Measurements from ENCODE around the gene LCMT2. TPM values are rescaled to one million over a fixed set of nuclear protein-coding genes. Genes with fewer than 3 reads are reported as not detected.

LCMT2 gene
- total RNA-seq, 1 experiment from 2014 or later = 12.1 TPM

- no peaks in the 10 kb centered on the region for H3K4me1 ChIP-seq (ENCODE audit: control insufficient read depth, insufficient read depth, low read length)
- no TSS peak for BruUV-seq (replicated peaks)
- no peaks in the 10 kb centered on the region for H3K36me3 ChIP-seq (ENCODE audit: control insufficient read depth, insufficient read depth, low read length)
- no peaks in the 10 kb centered on the region for H3K9me3 ChIP-seq (ENCODE audit: control insufficient read depth, insufficient read depth, low read depth, low read length)
- DNase-seq (ENCODE audit: low read depth, low spot score) = no peak
- TF ChIP-seq, protein P1, sequence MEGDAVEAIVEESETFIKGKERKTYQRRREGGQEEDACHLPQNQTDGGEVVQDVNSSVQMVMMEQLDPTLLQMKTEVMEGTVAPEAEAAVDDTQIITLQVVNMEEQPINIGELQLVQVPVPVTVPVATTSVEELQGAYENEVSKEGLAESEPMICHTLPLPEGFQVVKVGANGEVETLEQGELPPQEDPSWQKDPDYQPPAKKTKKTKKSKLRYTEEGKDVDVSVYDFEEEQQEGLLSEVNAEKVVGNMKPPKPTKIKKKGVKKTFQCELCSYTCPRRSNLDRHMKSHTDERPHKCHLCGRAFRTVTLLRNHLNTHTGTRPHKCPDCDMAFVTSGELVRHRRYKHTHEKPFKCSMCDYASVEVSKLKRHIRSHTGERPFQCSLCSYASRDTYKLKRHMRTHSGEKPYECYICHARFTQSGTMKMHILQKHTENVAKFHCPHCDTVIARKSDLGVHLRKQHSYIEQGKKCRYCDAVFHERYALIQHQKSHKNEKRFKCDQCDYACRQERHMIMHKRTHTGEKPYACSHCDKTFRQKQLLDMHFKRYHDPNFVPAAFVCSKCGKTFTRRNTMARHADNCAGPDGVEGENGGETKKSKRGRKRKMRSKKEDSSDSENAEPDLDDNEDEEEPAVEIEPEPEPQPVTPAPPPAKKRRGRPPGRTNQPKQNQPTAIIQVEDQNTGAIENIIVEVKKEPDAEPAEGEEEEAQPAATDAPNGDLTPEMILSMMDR (IDR thresholded peaks at IDR 0.05) = no peak
- TF ChIP-seq, protein P2, sequence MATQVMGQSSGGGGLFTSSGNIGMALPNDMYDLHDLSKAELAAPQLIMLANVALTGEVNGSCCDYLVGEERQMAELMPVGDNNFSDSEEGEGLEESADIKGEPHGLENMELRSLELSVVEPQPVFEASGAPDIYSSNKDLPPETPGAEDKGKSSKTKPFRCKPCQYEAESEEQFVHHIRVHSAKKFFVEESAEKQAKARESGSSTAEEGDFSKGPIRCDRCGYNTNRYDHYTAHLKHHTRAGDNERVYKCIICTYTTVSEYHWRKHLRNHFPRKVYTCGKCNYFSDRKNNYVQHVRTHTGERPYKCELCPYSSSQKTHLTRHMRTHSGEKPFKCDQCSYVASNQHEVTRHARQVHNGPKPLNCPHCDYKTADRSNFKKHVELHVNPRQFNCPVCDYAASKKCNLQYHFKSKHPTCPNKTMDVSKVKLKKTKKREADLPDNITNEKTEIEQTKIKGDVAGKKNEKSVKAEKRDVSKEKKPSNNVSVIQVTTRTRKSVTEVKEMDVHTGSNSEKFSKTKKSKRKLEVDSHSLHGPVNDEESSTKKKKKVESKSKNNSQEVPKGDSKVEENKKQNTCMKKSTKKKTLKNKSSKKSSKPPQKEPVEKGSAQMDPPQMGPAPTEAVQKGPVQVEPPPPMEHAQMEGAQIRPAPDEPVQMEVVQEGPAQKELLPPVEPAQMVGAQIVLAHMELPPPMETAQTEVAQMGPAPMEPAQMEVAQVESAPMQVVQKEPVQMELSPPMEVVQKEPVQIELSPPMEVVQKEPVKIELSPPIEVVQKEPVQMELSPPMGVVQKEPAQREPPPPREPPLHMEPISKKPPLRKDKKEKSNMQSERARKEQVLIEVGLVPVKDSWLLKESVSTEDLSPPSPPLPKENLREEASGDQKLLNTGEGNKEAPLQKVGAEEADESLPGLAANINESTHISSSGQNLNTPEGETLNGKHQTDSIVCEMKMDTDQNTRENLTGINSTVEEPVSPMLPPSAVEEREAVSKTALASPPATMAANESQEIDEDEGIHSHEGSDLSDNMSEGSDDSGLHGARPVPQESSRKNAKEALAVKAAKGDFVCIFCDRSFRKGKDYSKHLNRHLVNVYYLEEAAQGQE (IDR thresholded peaks at IDR 0.05; ENCODE audit: insufficient read depth in 1 of 2, low read depth in 2 of 2, low read length in 1 of 2) = no peak
- no peak for TF ChIP-seq SIN3A (IDR thresholded peaks at IDR 0.05; ENCODE audit: borderline replicate concordance, insufficient read depth, low read depth, low read length)
- TF ChIP-seq TCF7L2 (IDR thresholded peaks at IDR 0.05; ENCODE audit: low read depth, low read length) = no peak
- no peak for TF ChIP-seq POLR2AphosphoS5 (IDR thresholded peaks at IDR 0.05; ENCODE audit: low read depth, low read length)
- ChIA-PET POLR2A (no interaction called here), CTCF (no interaction called here)
- no peaks in the 10 kb centered on the region for H3K27me3 ChIP-seq (ENCODE audit: control insufficient read depth, insufficient read depth, low read length)
- in situ Hi-C loops (cut with HindIII; ENCODE audit: low pct_unique_long_range_greater_than_20kb, low sequenced_read_pairs) = no loop called here
- intact Hi-C loops (cut with micrococcal nuclease; ENCODE audit: unreplicated experiment) = no loop called here
- ATAC-seq = no peak
- H3K27ac ChIP-seq (ENCODE audit: low read length) = no peak overlapping the region
- no peak overlapping the region for H3K4me3 ChIP-seq (ENCODE audit: low read depth in 2 of 2, low read length in 2 of 2)
These were observed 51.5 kb downstream of the LCMT2 start for GRCh38 chr15:43278869-43279268.

DNA sequence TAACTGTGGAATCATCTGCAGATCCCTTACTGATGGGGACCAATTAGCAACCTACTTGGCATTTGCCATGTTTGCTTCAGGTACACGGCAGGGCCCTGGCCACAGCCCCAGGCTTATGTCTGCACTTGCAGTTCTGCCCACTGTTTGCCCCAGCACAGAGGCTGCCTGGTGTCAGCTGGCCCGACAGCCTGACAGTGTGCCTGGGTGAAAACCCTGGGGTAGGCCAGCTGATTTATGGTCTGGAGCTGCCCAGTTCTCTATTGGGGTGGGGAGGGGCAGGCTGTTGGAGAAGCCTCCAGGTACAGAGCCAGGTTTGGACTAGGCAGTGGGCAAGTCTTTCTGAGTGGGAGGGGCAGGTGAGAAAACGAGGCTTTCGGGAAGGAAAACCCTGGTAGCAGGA is 52.5 kb downstream of the LCMT2 start:
- ChIA-PET CTCF (no interaction called here), POLR2A (no interaction called here)
- intact Hi-C loops (cut with micrococcal nuclease; ENCODE audit: unreplicated experiment) = no loop called here

More for the DNA sequence above, 52.5 kb downstream of the LCMT2 start:
- in situ Hi-C loops (cut with HindIII; ENCODE audit: low pct_unique_long_range_greater_than_20kb, low sequenced_read_pairs) = no loop called here
- Histone ChIP-seq H3K4me3 (ENCODE audit: low read depth in 2 of 2, low read length in 2 of 2) (no peak overlapping the region), H3K9me3 (ENCODE audit: control insufficient read depth, insufficient read depth, low read depth, low read length) (no peaks in the 10 kb centered on the region), H3K27ac (ENCODE audit: low read length) (no peak overlapping the region), H3K36me3 (ENCODE audit: control insufficient read depth, insufficient read depth, low read length) (no peaks in the 10 kb centered on the region), H3K4me1 (ENCODE audit: control insufficient read depth, insufficient read depth, low read length) (no peaks in the 10 kb centered on the region), H3K27me3 (ENCODE audit: control insufficient read depth, insufficient read depth, low read length) (no peaks in the 10 kb centered on the region)
- TF ChIP-seq TCF7L2 (IDR thresholded peaks at IDR 0.05; ENCODE audit: low read depth, low read length) = no peak
- no peak for TF ChIP-seq POLR2AphosphoS5 (IDR thresholded peaks at IDR 0.05; ENCODE audit: low read depth, low read length)
- TF ChIP-seq, protein P1 (IDR thresholded peaks at IDR 0.05) = no peak
- TF ChIP-seq, protein P2 (IDR thresholded peaks at IDR 0.05; ENCODE audit: insufficient read depth in 1 of 2, low read depth in 2 of 2, low read length in 1 of 2) = no peak
- TF ChIP-seq SIN3A (IDR thresholded peaks at IDR 0.05; ENCODE audit: borderline replicate concordance, insufficient read depth, low read depth, low read length) = no peak
- no peak for DNase-seq (ENCODE audit: low read depth, low spot score)
- ATAC-seq = no peak
- BruUV-seq (replicated peaks) = no TSS peak

Measured in Panc1 (cell line).